SK-N-MC (cell line): Measurements from ENCODE around the gene ERCC5.

Experiments
- DNase-seq: peaks from one replicate; pipeline ENCODE4 v3.0.0-alpha.2; 2011; ENCODE audit warnings: low read depth, low spot score
- H3K27ac ChIP-seq: fragments of 200-600 bp; sonication (generic); 2 replicates; pipeline ENCODE4 v1.5.1; 2016; ENCODE audit warnings: mixed run types
- H3K36me3 ChIP-seq: fragments of 200-600 bp; sonication (generic); 2 replicates; pipeline ENCODE4 v1.6.1; 2017; ENCODE audit warnings: antibody characterized with exemption, low read length, mixed read lengths; ENCODE audit not compliant: insufficient read depth
- H3K4me3 ChIP-seq: fragments of 200-600 bp; sonication (generic); 2 replicates; pipeline ENCODE4 v1.5.1; 2016
- H3K9ac ChIP-seq: fragments of 200-600 bp; sonication (generic); 2 replicates; pipeline ENCODE4 v1.8.0; 2017; ENCODE audit warnings: mixed run types, mixed read lengths; ENCODE audit not compliant: insufficient read length
- H3K9me3 ChIP-seq: fragments of 200-600 bp; sonication (generic); 2 replicates; pipeline ENCODE4 v1.6.1; 2017; ENCODE audit warnings: low read depth, mild to moderate bottlenecking, antibody characterized with exemption, low read length, moderate library complexity, mixed read lengths
- EZH2 ChIP-seq: fragments of 200-600 bp; sonication (generic); IDR thresholded peaks from one replicate; pipeline ENCODE4 v1.6.1; 2017; ENCODE audit warnings: antibody characterized with exemption
- FOXP2 ChIP-seq: optimal IDR thresholded peaks from 2 replicates; pipeline ENCODE3; 2011; ENCODE audit warnings: mild to moderate bottlenecking, moderate library complexity; ENCODE audit not compliant: insufficient read depth; ENCODE audit errors: extremely low read length, control extremely low read depth
- POLR2AphosphoS5 ChIP-seq: IDR thresholded peaks from 2 replicates; pipeline ENCODE4 v1.6.1; 2012; ENCODE audit warnings: mild to moderate bottlenecking, low read depth, low read length, borderline replicate concordance

Gene ERCC5

DNA sequence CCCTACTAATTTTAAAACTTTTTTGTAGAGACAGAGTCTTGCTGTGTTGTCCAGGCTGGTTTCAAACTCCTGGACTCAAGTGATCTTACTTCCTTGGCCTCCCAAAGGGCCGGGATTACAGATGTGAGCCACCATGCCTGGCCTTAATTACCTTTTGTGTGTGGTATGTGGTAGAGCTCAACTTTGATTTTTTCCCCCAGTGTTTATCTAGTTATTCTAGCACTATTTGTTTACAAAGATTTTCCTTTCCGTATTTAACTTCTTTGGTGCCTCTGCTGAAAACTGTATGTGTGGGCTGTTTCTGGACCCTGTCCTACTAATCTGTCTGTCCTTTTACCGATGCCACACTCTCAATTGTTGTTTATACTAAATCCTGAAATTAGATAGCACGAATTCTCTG lies 9.4 kb upstream of the ERCC5 start:
- Histone ChIP-seq H3K27ac (no peak overlapping the region), H3K36me3 (no peaks in the 10 kb centered on the region), H3K4me3 (no peak overlapping the region), H3K9me3 (no peaks in the 10 kb centered on the region), H3K9ac (no peak overlapping the region)
- TF ChIP-seq FOXP2: no peak
- no peak for TF ChIP-seq EZH2
- no peak for TF ChIP-seq POLR2AphosphoS5
- no peak for DNase-seq

DNA sequence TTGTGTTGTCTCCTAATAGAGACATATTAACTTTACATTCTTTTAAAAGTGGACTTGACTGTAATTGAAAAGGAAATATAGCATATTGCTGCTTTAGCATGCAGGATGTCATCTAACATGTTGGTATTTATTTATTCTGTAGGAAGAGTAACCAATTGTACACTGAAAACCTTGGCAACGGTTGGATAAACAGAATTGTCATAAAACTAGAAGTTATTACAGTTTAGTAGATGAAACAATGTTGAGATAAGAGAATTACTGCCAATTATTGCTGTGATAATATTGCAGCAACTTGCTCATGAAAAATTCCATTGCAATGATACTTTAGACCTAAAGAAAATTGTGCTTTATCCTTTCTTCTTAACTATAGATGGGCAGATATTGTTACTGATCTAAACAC lies 7.6 kb upstream of the ERCC5 start:
- TF ChIP-seq FOXP2: no peak
- TF ChIP-seq EZH2: no peak
- TF ChIP-seq POLR2AphosphoS5: no peak
- Histone ChIP-seq H3K27ac (no peak overlapping the region), H3K9me3 (no peaks in the 10 kb centered on the region)

DNA sequence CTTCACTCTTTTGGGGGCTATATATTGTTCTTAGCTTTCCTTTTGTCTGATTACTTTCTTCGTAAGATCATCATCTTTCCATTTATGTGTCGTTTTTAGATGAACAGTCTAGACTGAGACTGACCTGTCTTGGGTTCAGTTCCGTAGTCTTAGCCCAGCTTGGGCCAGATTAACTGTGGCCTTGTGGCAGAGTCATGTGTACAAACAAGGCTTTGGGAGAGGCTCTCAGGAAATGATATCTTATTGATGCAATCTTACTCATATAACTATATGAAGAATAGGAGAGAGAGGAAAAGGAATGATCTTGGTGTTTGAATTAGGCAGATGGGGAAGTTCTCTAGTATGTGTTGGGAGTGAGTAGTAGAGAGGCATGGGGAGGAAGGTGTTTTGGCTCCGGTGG lies 6.8 kb upstream of the ERCC5 start:
- no peak for DNase-seq
- H3K9me3 ChIP-seq: no peaks in the 10 kb centered on the region
- no peak for TF ChIP-seq POLR2AphosphoS5
- TF ChIP-seq EZH2: no peak
- TF ChIP-seq FOXP2: no peak
- no peak overlapping the region for H3K9ac ChIP-seq
- no peak overlapping the region for H3K4me3 ChIP-seq
- no peak overlapping the region for H3K27ac ChIP-seq
- no peaks in the 10 kb centered on the region for H3K36me3 ChIP-seq

More for the DNA sequence above, 7.6 kb upstream of the ERCC5 start:
- Histone ChIP-seq H3K36me3 (no peaks in the 10 kb centered on the region), H3K4me3 (no peak overlapping the region), H3K9ac (no peak overlapping the region)
- no peak for DNase-seq

DNA sequence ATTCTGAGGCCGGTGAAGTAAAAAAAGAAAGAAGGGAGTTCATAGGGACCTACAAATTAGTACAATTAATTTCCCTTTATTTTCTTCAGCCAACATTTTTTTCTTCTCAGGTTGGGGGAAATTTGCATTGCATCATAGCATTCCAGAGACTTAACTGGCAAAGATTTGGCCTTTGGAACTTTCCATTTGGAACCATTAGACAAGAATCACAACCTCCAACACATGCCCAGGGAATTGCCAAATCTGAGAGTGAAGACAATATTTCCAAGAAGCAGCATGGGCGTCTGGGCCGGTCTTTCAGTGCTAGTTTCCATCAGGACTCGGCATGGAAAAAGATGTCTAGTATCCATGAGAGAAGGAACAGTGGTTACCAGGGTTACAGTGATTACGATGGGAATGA lies 6.4 kb upstream of the ERCC5 start:
- DNase-seq: no peak
- TF ChIP-seq FOXP2 (no peak), EZH2 (no peak), POLR2AphosphoS5 (no peak)
- Histone ChIP-seq H3K36me3 (no peaks in the 10 kb centered on the region), H3K4me3 (no peak overlapping the region), H3K27ac (no peak overlapping the region), H3K9me3 (no peaks in the 10 kb centered on the region), H3K9ac (no peak overlapping the region)

DNA sequence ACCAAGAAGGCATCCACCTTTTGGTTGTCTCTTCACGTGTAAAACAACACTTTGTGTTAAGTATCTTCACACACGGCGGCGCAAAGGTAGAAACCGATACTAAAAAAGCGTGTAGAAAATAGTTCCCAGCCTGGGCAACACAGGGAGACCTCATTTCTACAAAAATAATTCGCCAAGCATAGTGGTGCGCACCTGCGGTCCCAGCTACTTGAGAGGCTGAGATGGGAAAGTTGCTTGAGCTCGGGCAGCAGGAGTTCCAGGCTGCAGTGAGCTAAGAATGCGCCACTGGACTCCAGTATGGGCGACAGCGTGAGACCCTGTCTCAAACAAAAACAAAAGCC lies 573 bp upstream of the ERCC5 start:
- Histone ChIP-seq H3K4me3 (peak overlapping the region; percentile 97), H3K9ac (peak overlapping the region; percentile 91), H3K36me3 (no peaks in the 10 kb centered on the region), H3K27ac (peak overlapping the region; percentile 75), H3K9me3 (no peaks in the 10 kb centered on the region)
- DNase-seq: no peak
- TF ChIP-seq EZH2 (no peak), POLR2AphosphoS5 (no peak), FOXP2 (no peak)

DNA sequence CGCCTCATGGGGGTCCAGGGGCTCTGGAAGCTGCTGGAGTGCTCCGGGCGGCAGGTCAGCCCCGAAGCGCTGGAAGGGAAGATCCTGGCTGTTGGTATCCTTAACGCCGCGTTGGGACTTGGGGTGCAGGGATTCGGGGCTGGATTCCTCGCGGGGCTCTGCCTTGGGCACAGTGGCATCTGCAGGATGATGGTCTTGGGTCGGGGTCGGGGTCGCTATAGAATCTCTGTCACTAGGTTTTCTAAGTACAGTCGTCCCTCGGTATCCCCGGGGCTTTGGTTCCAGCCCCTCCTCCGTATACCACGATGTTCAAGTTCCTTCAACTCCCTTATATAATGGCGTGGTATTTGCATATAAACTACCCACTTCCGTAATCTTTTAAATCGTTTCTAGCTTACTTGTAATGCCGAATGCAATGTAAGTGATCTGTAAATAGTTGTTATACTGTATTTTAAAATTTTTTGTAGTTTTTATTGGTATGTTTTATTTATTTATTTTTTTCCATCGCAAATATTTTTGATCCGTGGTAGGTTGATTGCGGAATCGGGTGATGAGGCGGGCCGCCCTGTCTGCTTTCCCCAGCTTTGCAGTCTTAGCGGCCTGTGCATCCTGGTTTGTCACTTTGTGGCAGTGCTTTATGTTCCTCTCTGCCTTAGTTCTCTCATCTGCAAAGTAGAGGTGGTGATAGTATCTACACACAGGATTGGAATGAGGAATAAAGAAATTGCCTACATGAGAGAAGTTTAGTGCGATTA lies 606 bp downstream of the ERCC5 start:
- TF ChIP-seq FOXP2 (no peak), EZH2 (no peak), POLR2AphosphoS5 (no peak)
- Histone ChIP-seq H3K4me3 (peak overlapping the region; percentile 97), H3K27ac (peak overlapping the region; percentile 87), H3K9ac (peak overlapping the region; percentile 91), H3K9me3 (no peaks in the 10 kb centered on the region), H3K36me3 (no peaks in the 10 kb centered on the region)
- peak; percentile 14 for DNase-seq

DNA sequence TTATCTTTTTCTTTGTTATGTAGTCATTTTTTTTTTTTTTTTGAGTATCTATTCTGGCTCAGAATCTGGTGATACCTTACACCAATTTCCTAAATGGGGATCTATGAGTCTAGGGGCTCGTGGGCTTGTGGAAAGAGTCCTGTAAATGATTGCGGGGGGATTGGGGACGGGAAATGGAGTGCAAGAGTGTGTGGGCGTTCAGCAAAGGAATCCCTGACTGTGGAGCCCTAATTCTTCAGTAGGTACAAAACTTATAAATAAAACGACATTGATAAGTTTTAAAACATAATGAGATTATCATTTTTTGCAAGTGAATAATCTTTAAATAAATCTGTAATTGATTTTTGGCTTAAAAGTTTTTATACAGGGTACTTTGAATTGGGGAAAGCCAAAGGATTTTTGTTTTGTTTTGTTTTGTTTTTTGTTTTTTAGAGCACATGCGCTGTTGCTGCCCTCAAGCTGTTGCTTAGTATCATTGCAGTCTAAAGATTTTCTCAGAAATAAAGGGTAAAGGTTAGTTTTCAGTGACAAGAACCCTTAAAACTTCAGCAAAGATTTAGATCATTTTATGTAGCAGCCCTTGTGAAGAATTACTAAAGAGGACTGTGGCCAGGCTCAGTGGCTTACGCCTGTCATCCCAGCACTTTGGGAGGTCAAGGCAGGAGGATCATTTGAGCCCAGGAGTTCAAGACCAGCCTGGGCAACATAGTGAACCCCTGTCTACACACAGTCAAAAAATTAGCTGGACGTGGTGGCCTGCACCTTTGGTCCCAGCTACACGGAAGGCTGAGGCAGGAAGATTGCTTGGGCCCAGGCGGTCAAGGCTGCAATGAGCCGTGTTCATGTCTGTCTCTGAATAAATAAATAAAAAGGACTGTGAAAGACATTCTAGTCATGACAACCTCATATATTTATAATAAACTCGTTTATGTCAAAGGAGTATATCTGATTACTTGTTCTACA lies 1.7 kb downstream of the ERCC5 start:
- peak overlapping the region; percentile 87 for H3K27ac ChIP-seq
- H3K9me3 ChIP-seq: no peaks in the 10 kb centered on the region
- peak overlapping the region; percentile 91 for H3K9ac ChIP-seq
- H3K4me3 ChIP-seq: peak overlapping the region; percentile 97
- no peaks in the 10 kb centered on the region for H3K36me3 ChIP-seq
- peak; percentile 37 for DNase-seq
- TF ChIP-seq FOXP2 (no peak), EZH2 (no peak), POLR2AphosphoS5 (no peak)

DNA sequence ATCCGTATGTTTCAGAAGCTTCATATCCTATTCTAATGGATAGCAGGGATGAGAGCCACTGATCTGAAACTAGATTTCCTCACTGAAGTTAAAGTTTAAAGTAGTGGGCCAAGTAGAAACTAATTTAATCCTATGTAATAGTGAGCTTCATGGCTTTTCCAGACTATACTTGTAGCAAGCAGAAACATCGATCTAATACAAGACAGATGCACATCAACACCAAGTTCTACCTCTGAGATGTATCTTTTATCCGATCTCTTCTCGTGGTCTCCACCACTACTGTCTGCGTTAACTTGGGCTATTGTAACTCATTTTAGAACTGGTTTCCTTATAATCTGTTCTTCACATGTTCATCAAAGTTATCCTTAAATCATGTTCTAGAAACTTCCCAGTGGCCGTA lies 3.1 kb downstream of the ERCC5 start:
- no peak overlapping the region for H3K27ac ChIP-seq
- no peak for DNase-seq
- peak overlapping the region; percentile 22 for H3K9ac ChIP-seq
- H3K36me3 ChIP-seq: peaks cover 10% of the 10 kb centered on the region; the same call in 1 of the 2 replicates
- H3K4me3 ChIP-seq: no peak overlapping the region
- TF ChIP-seq FOXP2 (no peak), POLR2AphosphoS5 (no peak), EZH2 (no peak)
- no peaks in the 10 kb centered on the region for H3K9me3 ChIP-seq
